CD4-positive, alpha-beta memory T cell (primary cell): ENCODE data around the gene SMAD6. TPM values are rescaled to one million over a fixed set of nuclear protein-coding genes. Genes with fewer than 3 reads are reported as not detected.
A peak's percentile ranks its signal among the peaks of the same experiment; 100 is the strongest.

Experiments used
- CTCF ChIA-PET: fragments of 350-600 bp; sonication (Branson Sonifier 250); formaldehyde crosslinking; loops from one replicate; lab custom pipeline; 2021; ENCODE audit warnings: inconsistent platforms; ENCODE audit not compliant: partially characterized antibody; lab: Charles Lee
- POLR2A ChIA-PET: fragments of 350-600 bp; sonication (Branson Sonifier 250); formaldehyde crosslinking; loops from one replicate; lab custom pipeline; 2021; ENCODE audit not compliant: partially characterized antibody; lab: Charles Lee
- DNase-seq, 5 donors: peaks; one replicate each; pipeline versions ENCODE4 v3.0.0 to v3.0.0-alpha.2; 2020 to 2022; ENCODE audit warnings: mixed read lengths in 1 of 5
- H3K27ac ChIP-seq: one replicate; pipeline ENCODE4 v1.7.0; 2013; ENCODE audit warnings: low read depth, low read length
- H3K27me3 ChIP-seq: 2 replicates; pipeline ENCODE4 v1.7.0; 2013; ENCODE audit warnings: mild to moderate bottlenecking, low read length, moderate library complexity; ENCODE audit not compliant: insufficient read depth
- H3K36me3 ChIP-seq: 2 replicates; pipeline ENCODE4 v1.7.0; 2013; ENCODE audit warnings: mild to moderate bottlenecking, low read length, moderate library complexity; ENCODE audit not compliant: insufficient read depth
- H3K4me1 ChIP-seq: 2 replicates; pipeline ENCODE4 v1.7.0; 2013; ENCODE audit warnings: mild to moderate bottlenecking, low read length, moderate library complexity; ENCODE audit not compliant: insufficient read depth
- H3K4me3 ChIP-seq, 2 donors: one replicate each; pipeline ENCODE4 v1.7.0; 2013; ENCODE audit warnings: low read length in 2 of 2, mild to moderate bottlenecking in 1 of 2
- H3K9me3 ChIP-seq, 2 donors: one replicate each; pipeline ENCODE4 v1.7.0; 2013; ENCODE audit warnings: low read length in 2 of 2, control low read depth in 1 of 2; ENCODE audit not compliant: control insufficient read depth in 1 of 2
- H3K27ac Mint-ChIP-seq, 7 donors: one replicate each; pipeline ENCODE4 v1.8.0; 2020 to 2021; ENCODE audit warnings: mixed read lengths in 7 of 7, mild to moderate bottlenecking in 6 of 7, inconsistent platforms in 3 of 7, moderate library complexity in 3 of 7
- H3K27me3 Mint-ChIP-seq, 2 donors: one replicate each; pipeline ENCODE4 v1.8.0; 2020 to 2021; ENCODE audit warnings: mixed read lengths in 2 of 2
- H3K36me3 Mint-ChIP-seq, 2 donors: one replicate each; pipeline ENCODE4 v1.8.0; 2020 to 2021; ENCODE audit warnings: mixed read lengths in 2 of 2, inconsistent platforms in 1 of 2, mild to moderate bottlenecking in 1 of 2
- H3K4me1 Mint-ChIP-seq, 4 donors: one replicate each; pipeline ENCODE4 v1.8.0; 2020 to 2021; ENCODE audit warnings: mixed read lengths in 4 of 4, mild to moderate bottlenecking in 1 of 4
- H3K4me3 Mint-ChIP-seq, 8 donors: one replicate each; pipeline ENCODE4 v1.8.0; 2020 to 2021; ENCODE audit warnings: mixed read lengths in 8 of 8, mild to moderate bottlenecking in 7 of 8, moderate library complexity in 6 of 8, inconsistent platforms in 3 of 8
- H3K9me3 Mint-ChIP-seq, 8 donors: one replicate each; pipeline ENCODE4 v1.8.0; 2020 to 2021; ENCODE audit warnings: mixed read lengths in 8 of 8, mild to moderate bottlenecking in 5 of 8, inconsistent platforms in 3 of 8, moderate library complexity in 1 of 8
- intact Hi-C: fragments of 100-400 bp; cut with micrococcal nuclease; formaldehyde crosslinking; loops from one replicate; pipeline ENCODE4 v1.15.1; 2023
- polyA plus RNA-seq, 2 donors: library from polyadenylated mRNA; unstranded; fragments of 300-500 nt; fragmentation: Illumina TruSeq; gene quantifications; one replicate each; pipeline ENCODE4 v1.2.3, GENCODE V29; 2021
- total RNA-seq, 2 experiments: library from RNA; stranded (reverse); gene quantifications; one replicate each; pipeline ENCODE4 v1.2.3, GENCODE V29; 2021

Gene SMAD6
- total and polyA plus RNA-seq, 4 experiments from 2014 or later: 0.09 to 0.11 TPM; not detected in 2

DNA sequence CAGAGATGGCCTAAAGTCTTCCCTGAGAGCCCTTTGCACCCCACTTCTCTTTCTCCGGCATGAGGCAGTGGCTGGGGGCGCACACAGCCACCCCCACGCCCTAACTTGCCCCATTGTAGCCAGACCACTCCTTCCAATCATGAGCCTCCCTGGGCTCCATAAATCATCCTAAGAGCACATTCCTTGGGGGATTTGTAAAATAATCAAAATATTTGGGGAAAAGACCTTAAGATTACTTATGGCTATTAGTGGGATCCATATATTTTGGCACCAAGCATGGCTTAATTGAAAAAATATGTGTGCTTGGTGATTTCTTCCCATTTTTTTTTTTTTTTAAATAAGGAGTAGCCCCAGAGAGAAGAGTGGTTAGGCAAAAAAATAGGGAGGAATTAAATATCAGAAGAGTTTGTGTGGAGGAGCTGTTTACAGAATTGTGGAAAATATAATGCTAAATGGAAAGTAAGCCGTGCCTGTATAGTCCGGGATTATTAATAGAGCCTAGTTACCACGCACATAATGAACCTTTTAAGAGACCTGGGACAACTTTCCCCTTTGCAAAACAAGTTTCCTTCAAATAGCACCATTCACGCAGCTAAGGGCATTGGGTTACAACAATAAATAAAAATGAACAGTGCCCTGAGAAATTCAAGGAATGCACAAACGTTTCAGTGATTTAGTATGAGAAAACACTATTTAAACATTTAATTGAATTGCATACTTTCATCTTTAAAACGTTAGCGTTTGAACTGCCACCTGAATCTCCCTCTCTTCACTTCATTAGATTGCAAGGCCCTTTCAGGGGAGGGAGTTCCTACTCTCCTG lies 46.1 kb downstream of the SMAD6 start:
- no peak for DNase-seq
- Mint-ChIP-seq H3K9me3 (no peaks in the 10 kb centered on the region), H3K4me1 (peaks cover 3 to 13% (median 6%) of the 10 kb centered on the region in 4 donors), H3K36me3 (no peaks in the 10 kb centered on the region), H3K27ac (no peak overlapping the region), H3K27me3 (no peaks in the 10 kb centered on the region), H3K4me3 (no peak overlapping the region)
- Histone ChIP-seq H3K27ac (no peak overlapping the region), H3K9me3 (no peaks in the 10 kb centered on the region), H3K4me1 (peaks cover 3% of the 10 kb centered on the region), H3K27me3 (no peaks in the 10 kb centered on the region), H3K36me3 (no peaks in the 10 kb centered on the region), H3K4me3 (no peak overlapping the region)
- ChIA-PET POLR2A (no interaction called here), CTCF (no interaction called here)
- intact Hi-C loops: no loop called here

DNA sequence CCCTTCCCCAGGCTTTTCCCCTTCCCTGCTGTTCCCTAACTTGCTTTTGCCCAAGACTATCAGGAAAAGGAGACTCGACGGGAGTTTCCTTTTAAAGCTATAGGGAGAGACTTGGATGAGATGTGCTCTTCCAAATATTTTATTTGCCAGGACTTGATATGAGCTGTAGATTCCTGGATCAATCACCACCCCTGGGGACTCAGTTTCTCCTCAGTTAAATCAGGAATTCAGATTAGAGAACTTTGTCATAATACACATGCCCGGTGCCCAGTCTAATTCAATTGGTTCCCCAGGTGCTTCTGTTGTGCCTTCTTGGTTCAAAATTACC lies 46.6 kb downstream of the SMAD6 start:
- no peak overlapping the region for H3K4me3 Mint-ChIP-seq
- H3K27ac Mint-ChIP-seq: no peak overlapping the region
- Histone ChIP-seq H3K27ac (no peak overlapping the region), H3K27me3 (no peaks in the 10 kb centered on the region), H3K4me3 (no peak overlapping the region), H3K4me1 (peaks cover 3% of the 10 kb centered on the region), H3K36me3 (no peaks in the 10 kb centered on the region), H3K9me3 (no peaks in the 10 kb centered on the region)
- ChIA-PET POLR2A (no interaction called here), CTCF (no interaction called here)
- intact Hi-C loops: no loop called here
- peaks cover 3 to 13% (median 6%) of the 10 kb centered on the region in 4 donors for H3K4me1 Mint-ChIP-seq
- H3K27me3 Mint-ChIP-seq: no peaks in the 10 kb centered on the region
- no peaks in the 10 kb centered on the region for H3K9me3 Mint-ChIP-seq
- DNase-seq: no peak
- H3K36me3 Mint-ChIP-seq: no peaks in the 10 kb centered on the region

DNA sequence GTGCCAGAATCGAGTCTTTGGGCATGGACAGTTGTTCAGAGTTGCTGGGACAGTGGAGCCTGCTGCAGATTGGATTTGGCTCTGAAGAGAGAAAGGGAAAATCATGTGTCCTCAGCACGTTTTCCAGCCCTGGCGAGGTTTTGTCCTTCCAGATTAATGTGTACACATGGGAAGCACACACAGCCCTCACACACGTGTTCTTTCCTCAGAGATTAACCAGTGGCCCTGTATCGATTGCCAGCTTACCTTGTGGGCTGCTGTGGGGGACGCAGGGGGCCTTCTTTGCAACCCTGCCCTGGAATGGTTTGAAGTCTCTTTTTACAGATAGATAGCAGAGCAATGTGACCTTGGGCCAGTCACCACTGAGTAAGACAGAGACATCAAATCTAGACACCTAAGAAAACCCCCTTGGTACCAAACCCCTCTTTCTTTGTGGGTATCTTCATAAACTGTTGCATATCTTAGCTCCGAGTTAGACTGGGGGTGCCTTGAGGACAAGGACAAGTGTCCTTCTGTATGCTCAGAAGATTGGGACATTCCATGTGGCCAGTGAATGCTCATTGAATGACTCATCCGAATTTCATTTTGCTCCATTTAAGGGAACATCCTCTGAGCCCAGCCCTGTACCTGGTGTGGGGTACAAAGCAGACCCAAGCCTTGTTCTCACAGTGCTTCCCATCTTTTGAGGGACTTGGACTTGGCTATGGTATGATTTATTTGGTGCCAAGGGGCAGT lies 48.0 kb downstream of the SMAD6 start:
- POLR2A ChIA-PET: no interaction called here
- peak overlapping the region in 1 of 8 donors; percentile 42 for H3K4me3 Mint-ChIP-seq
- no peaks in the 10 kb centered on the region for H3K36me3 ChIP-seq
- peaks cover 3 to 13% (median 6%) of the 10 kb centered on the region in 4 donors for H3K4me1 Mint-ChIP-seq
- no peak for DNase-seq
- CTCF ChIA-PET: no interaction called here
- peaks cover 0 to under 1% of the 10 kb centered on the region in 2 donors for H3K36me3 Mint-ChIP-seq
- intact Hi-C loops: no loop called here
- H3K27ac ChIP-seq: no peak overlapping the region
- H3K4me3 ChIP-seq: no peak overlapping the region
- H3K9me3 Mint-ChIP-seq: peaks cover 0 to 7% (median 6%) of the 10 kb centered on the region in 8 donors
- peaks cover 3% of the 10 kb centered on the region for H3K4me1 ChIP-seq
- H3K27me3 ChIP-seq: no peaks in the 10 kb centered on the region
- H3K27me3 Mint-ChIP-seq: peaks cover 0 to 2% of the 10 kb centered on the region in 2 donors
- no peak overlapping the region for H3K27ac Mint-ChIP-seq
- no peaks in the 10 kb centered on the region for H3K9me3 ChIP-seq

DNA sequence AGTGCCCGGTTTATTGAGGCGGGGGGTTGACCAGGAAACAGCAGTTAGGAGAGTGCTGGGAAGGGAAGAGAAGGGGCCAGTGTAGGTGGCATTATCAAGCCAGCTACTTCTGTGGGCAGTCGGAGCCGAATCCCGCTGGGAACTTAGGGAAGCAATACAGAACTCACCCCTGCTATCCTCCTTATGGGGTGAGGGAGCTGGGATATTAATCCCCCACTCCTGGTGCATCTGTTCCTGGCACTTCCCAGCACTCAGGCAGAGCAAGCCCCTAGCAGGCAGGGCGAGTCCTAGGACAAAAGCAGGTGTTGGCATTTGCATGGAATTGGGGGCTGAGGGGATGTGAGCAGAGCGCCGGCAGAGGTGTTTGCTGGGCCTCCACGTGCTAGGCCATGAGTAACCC lies 48.6 kb downstream of the SMAD6 start:
- no peak overlapping the region for H3K4me3 ChIP-seq
- no peaks in the 10 kb centered on the region for H3K36me3 ChIP-seq
- Mint-ChIP-seq H3K9me3 (peaks cover 0 to 12% (median 11%) of the 10 kb centered on the region in 8 donors), H3K4me1 (peaks cover 2 to 13% (median 6%) of the 10 kb centered on the region in 4 donors), H3K27me3 (peaks cover 4 to 5% of the 10 kb centered on the region in 2 donors), H3K4me3 (peak overlapping the region in 1 of 8 donors; percentile 42), H3K36me3 (peaks cover 0 to 2% of the 10 kb centered on the region in 2 donors), H3K27ac (peak overlapping the region in 1 of 7 donors; percentile 38)
- intact Hi-C loops: no loop called here
- POLR2A ChIA-PET: no interaction called here
- H3K4me1 ChIP-seq: peaks cover 3% of the 10 kb centered on the region
- CTCF ChIA-PET: interaction anchor here (1.5 kb wide), 1 partner anchor 132 kb away, joined by 3 read pairs; no protein-coding TSS in a partner anchor
- H3K27ac ChIP-seq: no peak overlapping the region
- H3K27me3 ChIP-seq: no peaks in the 10 kb centered on the region
- H3K9me3 ChIP-seq: no peaks in the 10 kb centered on the region
- DNase-seq: no peak

DNA sequence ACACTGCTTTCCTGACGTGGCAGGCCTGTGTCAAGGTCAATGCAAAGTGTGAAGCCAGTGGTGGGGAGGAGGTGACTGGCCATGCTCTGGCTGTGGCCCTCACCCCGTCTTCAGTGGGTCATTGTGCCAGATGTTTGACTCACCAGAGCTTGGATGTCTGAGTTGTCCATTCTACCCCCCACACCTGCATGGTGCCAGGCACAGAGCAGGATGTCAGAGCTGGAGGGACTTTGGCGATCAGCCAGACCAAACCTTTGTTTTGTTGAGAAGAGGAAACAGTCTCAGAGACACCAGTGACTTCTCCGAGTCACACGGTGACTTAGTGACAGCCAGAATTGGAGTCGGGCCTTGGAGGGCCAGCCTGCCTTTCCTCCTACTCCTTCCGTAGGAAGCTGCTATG lies 49.5 kb downstream of the SMAD6 start:
- intact Hi-C loops: no loop called here
- no peak overlapping the region for H3K27ac ChIP-seq
- no peaks in the 10 kb centered on the region for H3K27me3 ChIP-seq
- POLR2A ChIA-PET: interaction anchor here (0.5 kb wide), 1 partner anchor 113 kb away, joined by 3 read pairs; no protein-coding TSS in a partner anchor
- H3K36me3 ChIP-seq: no peaks in the 10 kb centered on the region
- no peak overlapping the region for H3K4me3 ChIP-seq
- Mint-ChIP-seq H3K27me3 (peaks cover 4 to 5% of the 10 kb centered on the region in 2 donors), H3K36me3 (peaks cover 0 to 2% of the 10 kb centered on the region in 2 donors), H3K4me1 (peaks cover 2 to 13% (median 6%) of the 10 kb centered on the region in 4 donors), H3K4me3 (peak overlapping the region in 2 of 8 donors; percentile 23 to 31), H3K9me3 (peaks cover 0 to 14% (median 12%) of the 10 kb centered on the region in 8 donors), H3K27ac (no peak overlapping the region)
- peaks cover 3% of the 10 kb centered on the region for H3K4me1 ChIP-seq
- DNase-seq: peak in 3 of 5 donors; percentile 5 to 13 (median 10)
- no peaks in the 10 kb centered on the region for H3K9me3 ChIP-seq
- CTCF ChIA-PET: interaction anchor here (0.6 to 1.5 kb wide), 2 partner anchors 133 to 649 kb away, joined by 3 to 4 read pairs; no protein-coding TSS in a partner anchor

DNA sequence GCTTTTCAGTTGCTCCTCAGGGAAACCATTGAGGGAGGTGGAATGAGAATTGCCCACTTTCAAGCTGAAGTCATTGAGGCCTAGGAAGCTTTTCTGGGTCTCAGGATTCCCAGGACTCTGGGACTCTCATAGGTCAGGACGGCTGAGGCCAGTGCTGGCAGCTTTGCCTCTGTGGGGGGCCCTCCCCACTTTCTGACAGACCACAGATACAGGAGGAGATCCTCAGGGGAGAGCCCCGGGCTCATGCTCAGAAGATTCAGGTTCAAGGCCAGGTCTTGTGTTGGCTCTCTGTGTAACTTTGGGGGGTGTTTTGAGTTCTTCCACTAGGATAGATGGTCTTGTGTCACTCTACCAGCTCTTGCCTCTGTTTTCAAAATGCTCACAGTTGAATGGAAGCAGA lies 50.0 kb downstream of the SMAD6 start:
- H3K27me3 ChIP-seq: no peaks in the 10 kb centered on the region
- no peak overlapping the region for H3K4me3 ChIP-seq
- H3K36me3 Mint-ChIP-seq: peaks cover 0 to 2% of the 10 kb centered on the region in 2 donors
- no peak overlapping the region for H3K27ac ChIP-seq
- intact Hi-C loops: no loop called here
- H3K4me1 Mint-ChIP-seq: peaks cover 2 to 13% (median 6%) of the 10 kb centered on the region in 4 donors
- H3K9me3 Mint-ChIP-seq: peaks cover 0 to 17% (median 12%) of the 10 kb centered on the region in 8 donors
- POLR2A ChIA-PET: no interaction called here
- H3K27me3 Mint-ChIP-seq: peaks cover 4 to 5% of the 10 kb centered on the region in 2 donors
- no peaks in the 10 kb centered on the region for H3K9me3 ChIP-seq
- no peak overlapping the region for H3K27ac Mint-ChIP-seq
- no peak overlapping the region for H3K4me3 Mint-ChIP-seq
- DNase-seq: no peak
- CTCF ChIA-PET: interaction anchor here (0.6 to 1.5 kb wide), 2 partner anchors 133 to 648 kb away, joined by 3 to 4 read pairs; no protein-coding TSS in a partner anchor
- peaks cover 3% of the 10 kb centered on the region for H3K4me1 ChIP-seq
- no peaks in the 10 kb centered on the region for H3K36me3 ChIP-seq
